Subcutaneous adipose tissue (tissue), 4 donors: ENCODE data around the gene SEL1L3. TPM values are rescaled to one million over a fixed set of nuclear protein-coding genes. Genes with fewer than 3 reads are reported as not detected.

Experiments used
- CTCF ChIP-seq: fragments of 450-650 bp; IDR thresholded peaks from one replicate; pipeline ENCODE4 v1.5.1; 2016; ENCODE audit warnings: low read depth, mild to moderate bottlenecking, control low read depth, antibody characterized with exemption, moderate library complexity
- total RNA-seq, 4 donors: library from RNA; depleted of rRNA; stranded (reverse); fragments of >200 nt; gene quantifications; one replicate each; pipeline ENCODE4 v1.1.0, GENCODE V29; 2016

SEL1L3 gene
- total RNA-seq, 4 donors from 2014 or later, result 6.2 to 49.6 (median 19.0) TPM

GRCh38 chr4:25844961-25845712 lies 17.7 kb downstream of the SEL1L3 start:
- TF ChIP-seq CTCF, result no peak

- no peak for TF ChIP-seq CTCF
Observed at GRCh38 chr4:25843340-25844097, 19.3 kb downstream of the SEL1L3 start.

- no peak for TF ChIP-seq CTCF
Observed at GRCh38 chr4:25842229-25842845, 20.5 kb downstream of the SEL1L3 start.

- no peak for TF ChIP-seq CTCF
Observed at GRCh38 chr4:25839687-25840086, 23.1 kb downstream of the SEL1L3 start.

GRCh38 chr4:25839233-25839632 lies 23.6 kb downstream of the SEL1L3 start:
- TF ChIP-seq CTCF, result no peak

- no peak for TF ChIP-seq CTCF
Observed at GRCh38 chr4:25838526-25838925, 24.3 kb downstream of the SEL1L3 start.

GRCh38 chr4:25837107-25837506 lies 25.7 kb downstream of the SEL1L3 start:
- no peak for TF ChIP-seq CTCF
